T-helper 1 cell treated with Interleukin-12 subunit alpha and Interleukin-12 subunit beta and Interleukin-4 antibody, amounts not matched to agents 30 μg/mL and 1 μg/mL, for 36 hours (primary cell): Measurements from ENCODE around the gene MMD2.
"Not testable (repeated sequence)": the region's sequence is repeated elsewhere in the genome, so short reads cannot be mapped to it uniquely, and the experiment has no call there.

Source experiments
- H3K27ac Mint-ChIP-seq: one replicate; pipeline ENCODE4 v1.8.0; 2021; ENCODE audit warnings: mild to moderate bottlenecking, mixed read lengths
- H3K27me3 Mint-ChIP-seq: one replicate; pipeline ENCODE4 v1.8.0; 2021; ENCODE audit warnings: low read depth, mixed read lengths
- H3K36me3 Mint-ChIP-seq: one replicate; pipeline ENCODE4 v1.8.0; 2021; ENCODE audit warnings: low read depth, mixed read lengths
- H3K4me1 Mint-ChIP-seq: one replicate; pipeline ENCODE4 v1.8.0; 2021; ENCODE audit warnings: low read depth, mixed read lengths
- H3K4me3 Mint-ChIP-seq: one replicate; pipeline ENCODE4 v1.8.0; 2021; ENCODE audit warnings: mild to moderate bottlenecking, moderate library complexity, mixed read lengths
- H3K9me3 Mint-ChIP-seq: one replicate; pipeline ENCODE4 v1.8.0; 2021; ENCODE audit warnings: mixed read lengths

The MMD2 gene

GRCh38 chr7:4972446-4972845 lies 13.5 kb upstream of the MMD2 start:
- H3K27ac Mint-ChIP-seq, H3K27me3 Mint-ChIP-seq, H3K9me3 Mint-ChIP-seq, H3K4me3 Mint-ChIP-seq, H3K4me1 Mint-ChIP-seq: not testable (repeated sequence)
- H3K36me3 Mint-ChIP-seq: peaks cover 16% of the 10 kb centered on the region

GRCh38 chr7:4965295-4966022 lies 6.5 kb upstream of the MMD2 start:
- Mint-ChIP-seq H3K27me3 (peaks cover 10% of the 10 kb centered on the region), H3K4me1 (no peaks in the 10 kb centered on the region), H3K27ac (no peak overlapping the region), H3K36me3 (no peaks in the 10 kb centered on the region), H3K4me3 (no peak overlapping the region), H3K9me3 (no peaks in the 10 kb centered on the region)

GRCh38 chr7:4964506-4964905 lies 5.5 kb upstream of the MMD2 start:
- H3K4me1 Mint-ChIP-seq: no peaks in the 10 kb centered on the region
- no peaks in the 10 kb centered on the region for H3K9me3 Mint-ChIP-seq

GRCh38 chr7:4962872-4963775 lies 4.1 kb upstream of the MMD2 start:
- no peak overlapping the region for H3K27ac Mint-ChIP-seq
- H3K27me3 Mint-ChIP-seq: peaks cover 15% of the 10 kb centered on the region
- no peaks in the 10 kb centered on the region for H3K4me1 Mint-ChIP-seq
- no peaks in the 10 kb centered on the region for H3K9me3 Mint-ChIP-seq
- no peaks in the 10 kb centered on the region for H3K36me3 Mint-ChIP-seq
- H3K4me3 Mint-ChIP-seq: no peak overlapping the region

More at GRCh38 chr7:4964506-4964905, 5.5 kb upstream of the MMD2 start:
- H3K27me3 Mint-ChIP-seq: peaks cover 10% of the 10 kb centered on the region
- H3K4me3 Mint-ChIP-seq: no peak overlapping the region
- H3K36me3 Mint-ChIP-seq: no peaks in the 10 kb centered on the region
- H3K27ac Mint-ChIP-seq: no peak overlapping the region

GRCh38 chr7:4960363-4960762 lies 1.4 kb upstream of the MMD2 start:
- no peaks in the 10 kb centered on the region for H3K36me3 Mint-ChIP-seq
- H3K9me3 Mint-ChIP-seq: no peaks in the 10 kb centered on the region
- H3K27ac Mint-ChIP-seq: no peak overlapping the region
- peaks cover 25% of the 10 kb centered on the region for H3K27me3 Mint-ChIP-seq
- H3K4me3 Mint-ChIP-seq: no peak overlapping the region
- H3K4me1 Mint-ChIP-seq: no peaks in the 10 kb centered on the region

GRCh38 chr7:4959893-4960292 lies 906 bp upstream of the MMD2 start:
- no peak overlapping the region for H3K27ac Mint-ChIP-seq
- no peaks in the 10 kb centered on the region for H3K9me3 Mint-ChIP-seq
- H3K4me1 Mint-ChIP-seq: no peaks in the 10 kb centered on the region
- H3K4me3 Mint-ChIP-seq: no peak overlapping the region
- peaks cover 25% of the 10 kb centered on the region for H3K27me3 Mint-ChIP-seq
- H3K36me3 Mint-ChIP-seq: no peaks in the 10 kb centered on the region

- Mint-ChIP-seq H3K9me3 (no peaks in the 10 kb centered on the region), H3K4me1 (no peaks in the 10 kb centered on the region), H3K27ac (no peak overlapping the region), H3K27me3 (peaks cover 21% of the 10 kb centered on the region), H3K36me3 (no peaks in the 10 kb centered on the region), H3K4me3 (no peak overlapping the region)
These were observed 319 bp upstream of the MMD2 start for GRCh38 chr7:4959306-4959705.

GRCh38 chr7:4957847-4958476 lies 1.0 kb downstream of the MMD2 start:
- peaks cover 21% of the 10 kb centered on the region for H3K27me3 Mint-ChIP-seq

GRCh38 chr7:4951903-4952636 lies 6.9 kb downstream of the MMD2 start:
- Mint-ChIP-seq H3K4me1 (no peaks in the 10 kb centered on the region), H3K27me3 (peaks cover 6% of the 10 kb centered on the region), H3K36me3 (no peaks in the 10 kb centered on the region), H3K4me3 (no peak overlapping the region), H3K9me3 (peaks cover 3% of the 10 kb centered on the region), H3K27ac (no peak overlapping the region)

More at GRCh38 chr7:4957847-4958476, 1.0 kb downstream of the MMD2 start:
- H3K4me3 Mint-ChIP-seq: no peak overlapping the region
- no peaks in the 10 kb centered on the region for H3K9me3 Mint-ChIP-seq
- H3K4me1 Mint-ChIP-seq: no peaks in the 10 kb centered on the region
- no peak overlapping the region for H3K27ac Mint-ChIP-seq
- no peaks in the 10 kb centered on the region for H3K36me3 Mint-ChIP-seq

GRCh38 chr7:4951304-4951703 lies 7.7 kb downstream of the MMD2 start:
- no peak overlapping the region for H3K27ac Mint-ChIP-seq
- peaks cover 3% of the 10 kb centered on the region for H3K9me3 Mint-ChIP-seq
- H3K36me3 Mint-ChIP-seq: no peaks in the 10 kb centered on the region
- H3K4me3 Mint-ChIP-seq: no peak overlapping the region
- H3K27me3 Mint-ChIP-seq: peaks cover under 1% of the 10 kb centered on the region
- no peaks in the 10 kb centered on the region for H3K4me1 Mint-ChIP-seq

GRCh38 chr7:4948402-4948801 lies 10.6 kb downstream of the MMD2 start:
- no peak overlapping the region for H3K4me3 Mint-ChIP-seq
- no peaks in the 10 kb centered on the region for H3K4me1 Mint-ChIP-seq
- peaks cover 3% of the 10 kb centered on the region for H3K9me3 Mint-ChIP-seq
- no peaks in the 10 kb centered on the region for H3K27me3 Mint-ChIP-seq
- H3K27ac Mint-ChIP-seq: no peak overlapping the region
- H3K36me3 Mint-ChIP-seq: no peaks in the 10 kb centered on the region

GRCh38 chr7:4945949-4946348 lies 13.0 kb downstream of the MMD2 start:
- H3K36me3 Mint-ChIP-seq: no peaks in the 10 kb centered on the region
- no peak overlapping the region for H3K4me3 Mint-ChIP-seq
- H3K27me3 Mint-ChIP-seq: no peaks in the 10 kb centered on the region

GRCh38 chr7:4944939-4945338 lies 14.0 kb downstream of the MMD2 start:
- Mint-ChIP-seq H3K27ac (no peak overlapping the region), H3K4me3 (no peak overlapping the region), H3K36me3 (no peaks in the 10 kb centered on the region), H3K4me1 (no peaks in the 10 kb centered on the region), H3K27me3 (no peaks in the 10 kb centered on the region), H3K9me3 (no peaks in the 10 kb centered on the region)

More at GRCh38 chr7:4945949-4946348, 13.0 kb downstream of the MMD2 start:
- H3K9me3 Mint-ChIP-seq: no peaks in the 10 kb centered on the region
- H3K4me1 Mint-ChIP-seq: no peaks in the 10 kb centered on the region
- H3K27ac Mint-ChIP-seq: no peak overlapping the region

- Mint-ChIP-seq H3K4me3 (no peak overlapping the region), H3K36me3 (no peaks in the 10 kb centered on the region), H3K4me1 (no peaks in the 10 kb centered on the region), H3K9me3 (no peaks in the 10 kb centered on the region), H3K27me3 (no peaks in the 10 kb centered on the region), H3K27ac (no peak overlapping the region)
These were observed 15.7 kb downstream of the MMD2 start for GRCh38 chr7:4943297-4943696.
